HG03103 (cell line): ENCODE measurements around the gene PUM2.

Experiments
- ATAC-seq: cut with Tn5 transposase; IDR thresholded peaks from one replicate; pipeline ENCODE4 v1.9.1; 2021; ENCODE audit warnings: low read depth; ENCODE audit not compliant: unreplicated experiment

Gene PUM2

GRCh38 chr2:20349513-20349921 lies 1.1 kb downstream of the PUM2 start:
- no peak for ATAC-seq

GRCh38 chr2:20348542-20348941 lies 2.1 kb downstream of the PUM2 start:
- no peak for ATAC-seq

DNA sequence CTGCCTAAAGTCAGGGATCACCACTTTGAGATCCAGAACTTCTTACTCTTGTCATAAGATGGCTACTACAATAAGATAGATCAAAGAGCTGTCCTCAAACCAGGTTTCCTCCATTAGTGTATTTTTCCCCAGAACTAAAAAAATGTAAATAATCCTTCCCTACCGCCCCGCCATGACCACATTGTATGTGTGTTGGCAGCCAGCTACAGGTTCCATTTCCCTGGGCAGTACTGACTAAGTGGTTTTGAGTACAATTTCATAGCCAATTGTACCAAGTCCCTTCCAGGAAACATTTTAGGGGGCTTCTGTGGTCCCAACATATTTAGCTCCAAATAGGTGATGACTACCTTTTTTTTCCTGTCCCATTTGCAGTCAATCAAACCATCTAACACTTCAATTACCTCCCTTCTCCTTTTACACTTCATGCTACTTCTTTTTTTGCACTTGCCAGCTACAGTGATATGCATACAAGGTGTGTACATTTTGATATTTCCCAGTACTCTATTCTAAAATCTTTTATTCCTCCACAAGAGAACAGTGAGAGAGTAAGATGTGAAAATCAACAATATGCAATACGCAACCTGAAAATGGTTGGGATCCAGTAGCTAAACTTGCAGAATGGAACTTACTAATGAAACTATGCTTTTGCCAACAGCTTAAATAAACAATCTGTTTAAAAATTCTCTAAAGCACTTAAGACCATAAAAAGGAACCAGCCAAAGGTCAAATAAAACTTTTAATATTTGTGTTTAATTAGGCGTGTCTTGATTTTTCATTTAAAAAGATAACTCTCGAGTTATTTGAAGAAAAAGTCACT lies 3.9 kb downstream of the PUM2 start:
- ATAC-seq = no peak

- no peak for ATAC-seq
These were observed 7.5 kb downstream of the PUM2 start for GRCh38 chr2:20343128-20343527.

DNA sequence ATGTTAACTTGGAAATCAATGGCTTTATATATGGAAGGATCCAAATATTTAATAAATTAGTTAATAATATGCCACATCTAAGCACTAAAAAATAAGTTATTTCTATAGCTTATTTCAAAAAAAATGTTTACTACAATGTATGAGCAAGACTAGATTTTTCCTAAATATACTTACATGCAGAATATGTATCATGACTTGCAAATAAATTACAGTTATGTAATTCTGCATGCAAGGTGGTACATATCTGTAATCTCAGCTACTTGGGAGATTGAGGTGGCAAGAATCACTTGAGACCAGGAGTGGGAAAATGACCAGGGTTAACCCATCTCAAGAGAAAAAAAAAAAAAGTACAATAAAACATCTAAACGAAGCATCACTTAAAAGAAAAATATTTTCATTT lies 11.6 kb downstream of the PUM2 start:
- no peak for ATAC-seq

DNA sequence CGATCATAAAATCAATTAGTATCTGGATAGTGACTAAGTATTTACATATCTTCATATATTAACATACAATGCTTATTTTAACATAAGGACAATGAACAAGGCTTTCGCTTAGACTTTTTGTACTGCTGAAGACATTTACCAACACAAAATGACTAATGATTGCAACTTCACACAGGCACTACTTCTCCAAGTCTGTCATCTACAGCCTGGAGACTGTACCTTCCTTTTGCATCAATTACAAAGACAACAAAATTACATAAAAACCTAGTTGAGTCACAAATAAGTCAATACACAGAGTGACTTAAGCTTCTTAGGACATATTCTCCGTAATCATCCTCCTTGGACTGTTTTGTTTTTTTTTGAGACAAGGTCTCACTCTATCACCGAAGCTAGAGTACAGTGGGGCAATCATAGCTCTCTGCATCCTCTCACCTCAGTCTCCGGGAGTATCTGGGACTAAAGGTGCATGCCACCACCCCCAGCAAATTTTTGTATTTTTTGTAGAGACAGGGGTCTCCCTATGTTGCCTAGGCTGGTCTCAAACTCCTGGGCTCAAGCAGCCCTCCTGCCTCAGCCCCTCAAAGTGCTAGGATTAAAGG lies 15.9 kb downstream of the PUM2 start:
- ATAC-seq = no peak

GRCh38 chr2:20333738-20334137 lies 16.9 kb downstream of the PUM2 start:
- no peak for ATAC-seq

DNA sequence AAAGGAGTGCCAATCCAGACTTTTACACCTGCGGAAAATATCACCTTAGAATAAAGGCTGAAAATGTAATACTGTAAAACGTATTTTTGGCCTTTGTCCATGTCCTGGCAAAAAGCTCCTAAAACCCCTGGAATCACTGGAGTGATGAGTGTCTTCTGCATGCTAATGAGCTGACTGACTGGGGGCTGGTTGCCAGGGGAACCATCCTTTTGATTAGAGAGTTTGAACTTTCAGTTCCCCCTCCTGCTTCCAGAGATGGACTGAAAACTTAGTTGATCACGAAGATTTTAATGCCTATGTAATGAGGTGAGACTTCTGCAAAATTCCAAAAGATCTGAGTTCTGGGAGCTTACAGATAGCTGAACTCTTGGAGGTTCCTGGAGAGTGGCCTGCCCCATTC lies 20.5 kb downstream of the PUM2 start:
- no peak for ATAC-seq

GRCh38 chr2:20327370-20327769 lies 23.3 kb downstream of the PUM2 start:
- ATAC-seq = no peak

DNA sequence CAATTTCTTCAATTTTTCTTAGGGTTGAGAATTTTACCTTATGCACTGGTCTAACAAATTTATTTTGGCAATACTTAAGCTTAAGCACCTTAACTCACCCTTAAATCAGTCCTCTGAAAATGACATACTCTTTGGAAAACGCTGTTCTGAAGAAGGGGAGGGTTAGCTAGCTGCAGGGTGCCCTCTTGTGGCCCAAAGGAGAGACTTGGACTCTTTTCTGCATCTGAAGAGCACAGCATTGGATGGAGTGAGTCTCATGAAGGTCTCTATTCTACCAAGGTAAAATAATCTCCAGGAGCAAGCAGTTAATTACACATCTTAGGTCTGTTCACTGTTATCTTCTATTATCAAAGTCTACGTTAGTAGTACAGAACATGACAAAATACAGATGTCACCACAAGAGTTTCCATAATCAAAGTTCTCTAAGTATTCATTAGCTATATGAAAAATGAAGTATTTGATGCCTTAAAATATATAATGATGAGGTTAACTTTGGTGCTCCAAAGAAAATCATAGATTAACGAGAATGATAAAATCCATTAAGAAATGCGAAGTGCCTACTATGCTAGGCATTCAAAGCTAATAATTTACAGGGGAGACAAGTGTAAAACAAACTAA lies 24.4 kb downstream of the PUM2 start:
- no peak for ATAC-seq

DNA sequence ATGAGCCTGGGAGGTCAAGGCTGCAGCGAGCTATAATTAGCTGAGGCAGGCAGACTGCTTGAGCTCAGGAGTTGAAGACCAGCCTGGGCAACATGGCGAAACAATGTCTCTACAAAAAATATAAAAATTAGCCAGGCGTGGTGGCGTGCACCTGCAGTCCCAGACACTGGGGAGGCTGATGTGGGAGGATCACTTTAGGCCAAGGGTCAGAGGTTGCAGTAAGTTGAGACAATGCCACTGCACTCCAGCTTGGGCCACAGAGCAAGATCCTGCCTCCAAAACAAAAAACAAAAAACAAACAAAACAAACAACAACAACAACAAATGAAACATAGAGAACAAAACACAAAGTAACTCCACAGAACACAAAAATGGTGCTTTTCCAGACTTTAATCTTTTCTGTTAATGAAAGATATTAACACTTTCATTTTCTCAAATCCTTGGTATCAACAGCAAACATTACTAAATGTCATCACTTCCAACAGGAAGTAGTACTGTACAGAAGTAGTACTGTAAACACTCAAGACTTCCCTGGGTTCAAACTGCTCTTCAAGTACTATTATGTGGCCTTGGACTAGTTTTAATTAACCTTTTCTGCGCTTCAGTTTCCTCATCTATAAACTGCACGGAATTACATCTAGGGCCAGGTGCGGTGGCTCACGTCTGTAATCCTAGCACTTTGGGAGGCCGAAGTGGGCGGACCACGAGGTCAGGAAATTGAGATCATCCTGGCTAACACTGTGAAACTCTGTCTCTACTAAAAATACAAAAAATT lies 27.9 kb downstream of the PUM2 start:
- no peak for ATAC-seq

- no peak for ATAC-seq
These were observed 33.0 kb downstream of the PUM2 start for GRCh38 chr2:20317690-20318089.

DNA sequence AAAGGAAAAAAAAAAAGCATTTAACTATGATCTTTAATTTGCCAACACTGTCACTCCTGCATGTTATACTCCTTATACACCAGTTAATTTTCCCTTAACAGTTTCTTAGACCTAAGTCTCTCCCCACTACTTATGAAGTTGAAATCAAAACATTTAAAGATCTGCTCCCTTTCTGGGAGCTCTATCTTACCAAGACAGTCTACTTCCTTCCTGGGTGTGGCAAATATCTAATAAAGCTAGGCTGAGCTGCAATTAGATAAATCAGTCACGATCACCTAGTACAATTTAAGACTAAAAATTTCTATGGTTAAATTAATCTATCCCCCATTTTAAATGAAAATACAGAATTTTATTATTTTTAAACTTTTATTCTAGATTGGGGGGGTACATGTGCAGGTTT lies 33.4 kb downstream of the PUM2 start:
- no peak for ATAC-seq

GRCh38 chr2:20314562-20315501 lies 35.8 kb downstream of the PUM2 start:
- ATAC-seq = no peak

GRCh38 chr2:20313659-20314058 lies 37.0 kb downstream of the PUM2 start:
- no peak for ATAC-seq

- ATAC-seq = no peak
These were observed 41.6 kb downstream of the PUM2 start for GRCh38 chr2:20309001-20309400.

DNA sequence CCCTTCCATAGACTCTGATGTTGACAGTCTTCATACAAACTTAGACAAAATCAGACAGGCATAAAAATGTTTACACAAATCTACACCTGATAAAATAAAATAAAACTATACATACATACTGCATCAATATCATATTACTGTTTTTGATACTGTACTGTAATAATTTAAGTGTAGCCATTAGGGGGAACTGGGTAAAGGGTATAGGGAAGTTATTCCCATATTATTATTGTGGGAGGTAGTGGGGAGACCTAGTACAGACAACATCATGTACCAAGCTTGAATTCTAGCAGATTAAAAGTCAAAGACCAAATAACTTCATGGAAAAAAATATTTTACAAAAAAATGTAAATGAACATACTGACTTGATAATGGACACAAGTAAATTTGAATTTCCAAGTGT lies 43.3 kb downstream of the PUM2 start:
- ATAC-seq = no peak

DNA sequence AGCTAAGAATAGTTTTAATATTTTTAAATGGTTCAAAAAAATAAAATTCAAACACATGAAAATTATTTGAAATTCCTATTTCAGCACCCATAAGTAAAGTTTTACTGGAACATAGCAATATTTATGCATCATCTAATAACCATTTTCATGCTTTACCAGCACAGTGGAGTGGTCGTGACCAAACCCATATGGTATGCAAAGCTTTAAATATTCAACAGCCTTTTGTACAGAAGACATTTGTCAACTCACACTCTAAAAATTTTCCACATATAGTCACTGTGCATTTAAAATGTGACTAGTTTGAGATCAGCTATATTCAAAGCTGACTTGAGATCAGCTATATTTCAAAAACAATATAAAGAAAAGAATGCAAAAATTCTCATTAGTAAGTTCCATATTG lies 46.2 kb downstream of the PUM2 start:
- ATAC-seq = no peak

GRCh38 chr2:20303966-20304365 lies 46.7 kb downstream of the PUM2 start:
- ATAC-seq = no peak

GRCh38 chr2:20302019-20302418 lies 48.6 kb downstream of the PUM2 start:
- no peak for ATAC-seq
